Osteoblast (primary cell): ENCODE data around the gene LEP. TPM values are rescaled to one million over a fixed set of nuclear protein-coding genes. Genes with fewer than 3 reads are reported as not detected.

Source experiments
- DNase-seq: peaks from one replicate; pipeline ENCODE4 v3.0.0; 2011; ENCODE audit warnings: low spot score, mixed read lengths; ENCODE audit not compliant: insufficient read length; ENCODE audit errors: missing footprints
- H2AFZ ChIP-seq: 2 replicates; pipeline ENCODE4 v1.6.0; 2011; ENCODE audit warnings: mild to moderate bottlenecking, low read length
- H3K27ac ChIP-seq: 2 replicates; pipeline ENCODE4 v1.5.1; 2011; ENCODE audit warnings: mild to moderate bottlenecking, low read depth, low read length, moderate library complexity
- H3K27me3 ChIP-seq: 2 replicates; pipeline ENCODE4 v1.6.0; 2012; ENCODE audit warnings: mild to moderate bottlenecking, control low read depth, inconsistent platforms, low read length, moderate library complexity; ENCODE audit not compliant: insufficient read depth
- H3K36me3 ChIP-seq: 2 replicates; pipeline ENCODE4 v1.5.1; 2011; ENCODE audit warnings: mild to moderate bottlenecking, low read length, control low read depth, moderate library complexity; ENCODE audit not compliant: insufficient read depth
- H3K4me1 ChIP-seq: 2 replicates; pipeline ENCODE4 v1.5.1; 2011; ENCODE audit warnings: mild to moderate bottlenecking, low read length, control low read depth, moderate library complexity; ENCODE audit not compliant: insufficient read depth
- H3K4me2 ChIP-seq: 2 replicates; pipeline ENCODE4 v1.6.0; 2011; ENCODE audit warnings: mild to moderate bottlenecking, low read length; ENCODE audit not compliant: insufficient read depth
- H3K4me3 ChIP-seq: fragments of 200-600 bp; sonication (generic); 3 replicates; pipeline ENCODE4 v1.5.1; 2012; ENCODE audit warnings: mild to moderate bottlenecking, low read length, inconsistent platforms; ENCODE audit not compliant: insufficient read depth
- H3K79me2 ChIP-seq: 2 replicates; pipeline ENCODE4 v1.6.0; 2012; ENCODE audit warnings: mild to moderate bottlenecking, low read length, control low read depth, inconsistent platforms; ENCODE audit not compliant: insufficient read depth
- H3K9me3 ChIP-seq: 2 replicates; pipeline ENCODE4 v1.5.1; 2011; ENCODE audit warnings: low read depth, low read length, control low read depth
- H4K20me1 ChIP-seq: 2 replicates; pipeline ENCODE4 v1.6.0; 2012; ENCODE audit warnings: mild to moderate bottlenecking, low read length, control low read depth; ENCODE audit not compliant: insufficient read depth
- CTCF ChIP-seq: IDR thresholded peaks from 2 replicates; pipeline ENCODE4 v1.5.1; 2011; ENCODE audit warnings: mild to moderate bottlenecking, low read depth, low read length, moderate library complexity; ENCODE audit errors: extremely low read depth
- total RNA-seq: library from RNA; depleted of rRNA; stranded (reverse); fragments of >200 nt; gene quantifications from 2 replicates; pipeline ENCODE4 v1.2.3, GENCODE V29; 2012

Gene LEP
- total RNA-seq, 1 donor: 0.36 TPM

DNA sequence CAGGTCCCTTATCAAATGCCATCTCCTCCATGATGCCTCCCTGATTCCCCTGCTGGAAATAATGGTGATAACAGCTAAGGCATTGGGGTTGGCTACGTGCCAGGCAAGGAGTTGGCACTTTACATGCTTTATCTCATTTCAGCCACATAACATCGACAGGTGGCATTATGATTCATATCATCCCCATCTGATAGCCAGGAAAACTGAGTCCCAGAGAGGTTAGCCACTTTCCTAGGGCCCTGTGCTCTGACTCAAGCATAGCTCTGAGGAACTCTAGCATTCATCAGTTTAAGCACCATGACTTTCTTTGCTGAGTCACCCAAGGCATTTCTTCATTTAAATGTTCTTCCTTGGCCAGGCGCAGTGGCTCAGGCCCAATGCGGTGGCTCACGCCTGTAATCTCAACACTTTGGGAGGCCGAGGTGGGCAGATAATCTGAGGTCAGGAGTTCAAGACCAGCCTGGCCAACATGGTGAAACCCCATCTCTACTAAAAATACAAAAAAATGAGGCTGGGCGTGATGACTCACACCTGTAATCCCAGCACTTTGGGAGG lies 6.6 kb downstream of the LEP start:
- Histone ChIP-seq H2AFZ (no peak overlapping the region), H3K4me3 (no peak overlapping the region), H3K79me2 (no peaks in the 10 kb centered on the region), H3K27ac (no peak overlapping the region), H3K4me1 (no peaks in the 10 kb centered on the region), H3K36me3 (no peaks in the 10 kb centered on the region), H3K9me3 (no peaks in the 10 kb centered on the region), H3K27me3 (peaks cover 50% of the 10 kb centered on the region), H4K20me1 (no peaks in the 10 kb centered on the region), H3K4me2 (no peak overlapping the region)
- no peak for TF ChIP-seq CTCF
- peak; percentile 83 for DNase-seq

- no peak for DNase-seq
- no peak overlapping the region for H3K4me3 ChIP-seq
- peaks cover 32% of the 10 kb centered on the region for H3K27me3 ChIP-seq
- no peaks in the 10 kb centered on the region for H3K9me3 ChIP-seq
- H3K27ac ChIP-seq: no peak overlapping the region
- no peak overlapping the region for H3K4me2 ChIP-seq
- H3K79me2 ChIP-seq: no peaks in the 10 kb centered on the region
- no peak for TF ChIP-seq CTCF
- H2AFZ ChIP-seq: no peak overlapping the region
- no peaks in the 10 kb centered on the region for H4K20me1 ChIP-seq
- no peaks in the 10 kb centered on the region for H3K36me3 ChIP-seq
- H3K4me1 ChIP-seq: no peaks in the 10 kb centered on the region
These were observed 10.3 kb downstream of the LEP start for GRCh38 chr7:128251337-128251736.

DNA sequence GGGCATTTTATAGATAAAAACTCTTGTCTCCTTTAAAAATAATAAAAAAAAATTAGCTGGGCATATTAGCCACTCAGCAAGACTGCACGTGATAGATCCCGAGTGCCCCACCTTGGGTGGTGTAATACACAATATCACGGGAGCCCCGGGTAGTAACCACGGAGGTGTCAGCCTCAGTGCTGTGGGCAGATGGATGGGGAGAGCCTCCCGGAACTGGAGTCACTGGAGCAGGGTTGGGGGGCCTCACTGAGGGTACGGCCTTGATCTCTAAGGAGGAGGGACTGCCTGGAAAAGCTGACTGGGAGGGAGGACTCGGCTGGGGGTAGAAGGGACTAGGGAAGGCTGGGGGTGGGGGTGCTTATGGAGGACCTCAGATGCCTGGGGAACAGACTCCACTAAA lies 12.6 kb downstream of the LEP start:
- H3K4me1 ChIP-seq: no peaks in the 10 kb centered on the region

GRCh38 chr7:128254470-128254869 lies 13.4 kb downstream of the LEP start:
- Histone ChIP-seq H2AFZ (no peak overlapping the region), H3K9me3 (no peaks in the 10 kb centered on the region), H3K79me2 (no peaks in the 10 kb centered on the region), H3K36me3 (no peaks in the 10 kb centered on the region), H4K20me1 (no peaks in the 10 kb centered on the region), H3K27me3 (peaks cover 23% of the 10 kb centered on the region), H3K4me3 (no peak overlapping the region), H3K4me1 (no peaks in the 10 kb centered on the region), H3K4me2 (no peak overlapping the region), H3K27ac (no peak overlapping the region)
- TF ChIP-seq CTCF: no peak
- no peak for DNase-seq

More for the DNA sequence above, 12.6 kb downstream of the LEP start:
- no peaks in the 10 kb centered on the region for H3K79me2 ChIP-seq
- H3K4me3 ChIP-seq: no peak overlapping the region
- no peak overlapping the region for H2AFZ ChIP-seq
- H3K27me3 ChIP-seq: peaks cover 31% of the 10 kb centered on the region
- no peak for TF ChIP-seq CTCF
- no peaks in the 10 kb centered on the region for H3K36me3 ChIP-seq
- no peaks in the 10 kb centered on the region for H4K20me1 ChIP-seq
- DNase-seq: no peak
- no peak overlapping the region for H3K4me2 ChIP-seq
- no peak overlapping the region for H3K27ac ChIP-seq
- H3K9me3 ChIP-seq: no peaks in the 10 kb centered on the region
